GM12891 (cell line): ENCODE measurements around the gene C4orf50.

Experiments used
- POLR2A ChIP-seq: IDR thresholded peaks from 2 replicates; pipeline ENCODE4 v1.6.1; 2011; ENCODE audit warnings: low read depth, low read length, control low read depth
- POLR2AphosphoS5 ChIP-seq: IDR thresholded peaks from 2 replicates; pipeline ENCODE4 v1.6.1; 2011; ENCODE audit warnings: low read depth, low read length, control low read depth
- POU2F2 ChIP-seq: IDR thresholded peaks from 2 replicates; pipeline ENCODE4 v1.6.1; 2011; ENCODE audit warnings: low read depth, mild to moderate bottlenecking, control low read depth, low read length, moderate library complexity
- SPI1 ChIP-seq: IDR thresholded peaks from 2 replicates; pipeline ENCODE4 v1.6.1; 2011; ENCODE audit warnings: low read depth, low read length, control low read depth
- TAF1 ChIP-seq: IDR thresholded peaks from 2 replicates; pipeline ENCODE4 v1.6.1; 2011; ENCODE audit warnings: low read depth, low read length, control low read depth

DNA sequence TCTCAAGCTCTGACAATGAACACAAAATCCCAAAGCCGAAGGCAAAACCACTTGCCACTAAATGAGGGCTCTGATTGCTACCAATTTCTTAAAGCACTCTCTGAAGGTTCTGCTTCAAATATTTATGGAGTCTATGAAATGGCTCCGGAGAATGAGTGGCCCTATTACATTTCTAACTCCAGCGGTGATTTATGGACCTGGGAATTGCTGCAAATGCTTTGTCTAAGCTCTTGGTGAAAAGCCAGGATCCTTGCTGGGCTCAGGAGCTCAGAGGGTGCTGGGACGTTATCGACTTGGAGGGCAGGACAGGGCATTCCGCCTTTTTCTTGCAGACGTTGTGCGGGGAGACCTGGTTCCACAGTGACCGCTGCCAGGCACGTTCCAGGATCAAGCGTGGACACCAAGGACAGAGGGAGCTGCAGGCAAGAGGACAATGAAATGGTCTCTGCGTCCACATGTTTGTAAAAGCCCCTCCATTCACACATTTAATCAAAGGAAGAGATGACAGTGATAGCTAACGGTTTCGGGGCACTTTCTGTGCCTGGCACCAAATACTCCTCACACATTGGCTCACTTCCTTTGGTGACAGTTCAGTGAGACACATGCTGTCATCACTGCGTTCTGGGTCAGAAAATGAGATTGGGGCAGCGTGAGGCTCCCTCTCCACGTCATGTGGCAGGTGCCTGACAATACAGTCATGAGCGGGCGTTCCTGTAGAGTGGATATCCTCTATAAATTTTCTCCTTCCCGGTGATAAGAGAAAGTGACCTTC is 58.8 kb downstream of the C4orf50 start:
- TF ChIP-seq POLR2A (no peak), TAF1 (no peak), SPI1 (no peak), POLR2AphosphoS5 (no peak), POU2F2 (no peak)
